ENCODE results near the gene ENPP6.

DNA sequence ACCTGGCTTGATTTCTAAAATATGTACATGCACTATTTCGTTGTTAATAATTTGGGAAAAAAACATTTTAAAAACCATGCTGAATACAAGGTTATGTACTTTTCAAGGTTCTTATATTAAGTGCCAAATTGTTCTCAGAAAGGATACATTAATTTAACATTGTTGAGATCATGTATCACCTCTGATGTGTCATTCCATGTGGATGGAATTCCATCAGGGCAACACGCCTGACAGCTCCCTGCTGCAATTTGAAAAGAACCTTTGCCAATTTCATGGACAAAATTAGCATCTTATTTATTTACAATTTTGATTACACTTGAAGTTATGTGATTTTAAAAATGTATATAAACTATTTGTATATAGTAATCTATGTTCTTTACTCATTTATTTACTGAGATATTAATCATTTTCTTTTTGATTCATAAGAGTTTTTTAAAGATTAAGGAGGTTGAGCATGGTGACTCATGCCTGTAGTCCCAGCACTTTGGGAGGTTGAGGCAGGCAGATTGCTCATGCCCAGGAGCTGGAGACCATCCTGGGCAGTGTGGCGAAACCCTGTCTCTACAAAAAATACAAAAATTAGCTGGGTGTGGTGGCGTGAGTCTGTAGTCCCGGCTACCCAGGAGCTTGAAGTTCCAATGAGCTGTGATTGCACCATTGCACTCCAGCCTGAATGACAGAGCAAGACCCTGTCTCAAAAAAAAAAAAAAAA lies 142.8 kb downstream of the ENPP6 start:
- TF ChIP-seq POLR2A (IDR thresholded peaks at IDR 0.05; ENCODE audit: low read length), result no peak
- TF ChIP-seq GATA1 (IDR thresholded peaks at IDR 0.05; ENCODE audit: low read depth, low read length), result no peak
